ENCODE data around the gene HOXA13.

The HOXA13 gene

DNA sequence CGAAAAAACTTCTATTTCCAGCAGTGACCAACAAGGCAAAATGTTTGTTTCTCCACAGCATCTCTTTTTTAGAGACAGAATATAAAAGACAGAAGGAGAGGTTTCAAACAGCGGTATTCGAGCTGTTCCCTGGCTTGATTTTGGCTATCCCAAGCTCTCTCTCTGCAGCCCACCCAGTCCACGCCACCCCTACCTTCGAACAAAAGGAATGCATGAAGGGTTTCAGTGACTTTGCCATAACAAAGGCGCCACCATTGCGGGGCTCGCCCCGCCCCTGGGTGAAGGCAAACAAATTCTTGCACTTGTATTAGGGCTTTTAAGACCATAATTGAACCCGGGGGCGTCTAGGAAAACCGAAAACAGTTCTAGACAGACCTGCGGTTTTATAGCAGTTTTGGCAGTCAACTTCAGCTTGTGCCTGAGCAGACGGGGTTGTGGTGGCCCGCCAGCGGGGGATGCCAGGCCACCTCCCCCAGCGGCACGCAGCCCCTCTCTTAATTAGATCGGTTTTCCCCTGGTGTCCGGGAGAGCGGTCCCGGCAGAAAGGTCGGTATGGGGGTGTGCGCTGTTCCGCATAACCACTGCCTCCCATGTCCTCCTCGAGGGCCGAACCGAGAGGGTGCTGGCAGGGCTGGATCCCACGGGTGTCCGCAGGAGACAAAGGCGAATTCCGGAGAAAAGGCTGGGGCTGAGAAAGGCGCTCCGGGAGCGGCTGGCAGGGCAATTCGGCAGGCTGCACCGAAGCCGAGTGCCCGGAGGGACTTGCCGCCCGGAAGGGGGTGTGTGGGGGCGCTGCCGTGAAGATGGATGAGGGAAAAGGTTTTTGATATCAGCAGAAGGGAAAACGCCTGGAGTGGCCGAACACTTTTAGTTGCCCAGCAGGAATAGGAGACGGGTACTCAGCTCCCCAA is 12.2 kb downstream of the HOXA13 start:
- H3K4ac ChIP-seq (ENCODE audit: low read depth, low read length), result no peak overlapping the region
- H2BK120ac ChIP-seq (ENCODE audit: low read depth, low read length), result no peak overlapping the region
- no peak overlapping the region for H2AK5ac ChIP-seq (ENCODE audit: low read length)
- no peak for DNase-seq
- no peak overlapping the region for H3K4me3 ChIP-seq (ENCODE audit: low read length)
- no peak overlapping the region for H3K56ac ChIP-seq (ENCODE audit: low read length)
- peak overlapping the region; percentile 48 for H3K23ac ChIP-seq (ENCODE audit: low read length)
- peaks cover 90% of the 10 kb centered on the region for H3K27me3 ChIP-seq (ENCODE audit: insufficient read depth, low read length, poor library complexity)
- no peaks in the 10 kb centered on the region for H3K36me3 ChIP-seq (ENCODE audit: control insufficient read depth, insufficient read depth, low read length)
- no peak overlapping the region for H2BK15ac ChIP-seq (replicated peaks; ENCODE audit: low read depth)
- no peaks in the 10 kb centered on the region for H3K79me1 ChIP-seq (ENCODE audit: low read length)
- no peak overlapping the region for H3K18ac ChIP-seq (ENCODE audit: low read length)
- no peaks in the 10 kb centered on the region for H3K4me1 ChIP-seq (ENCODE audit: control insufficient read depth, low read depth, low read length)
- no peaks in the 10 kb centered on the region for H3K79me2 ChIP-seq (ENCODE audit: control insufficient read depth, insufficient read depth, low read length)
- H4K8ac ChIP-seq (ENCODE audit: low read depth, low read length), result no peak overlapping the region
- no peak overlapping the region for H4K5ac ChIP-seq (ENCODE audit: low read length)
- WGBS (ENCODE audit: extremely low coverage, insufficient coverage, low lambda C conversion rate), result no CpG with 5 or more reads among the region's 46 CpGs
- no peak overlapping the region for H2BK5ac ChIP-seq (ENCODE audit: low read length)
- no peak overlapping the region for H3K9ac ChIP-seq (ENCODE audit: low read length)
- peak overlapping the region; percentile 54 for H3K4me2 ChIP-seq (ENCODE audit: low read length)
- no peak overlapping the region for H3K27ac ChIP-seq (ENCODE audit: low read depth, low read length)

DNA sequence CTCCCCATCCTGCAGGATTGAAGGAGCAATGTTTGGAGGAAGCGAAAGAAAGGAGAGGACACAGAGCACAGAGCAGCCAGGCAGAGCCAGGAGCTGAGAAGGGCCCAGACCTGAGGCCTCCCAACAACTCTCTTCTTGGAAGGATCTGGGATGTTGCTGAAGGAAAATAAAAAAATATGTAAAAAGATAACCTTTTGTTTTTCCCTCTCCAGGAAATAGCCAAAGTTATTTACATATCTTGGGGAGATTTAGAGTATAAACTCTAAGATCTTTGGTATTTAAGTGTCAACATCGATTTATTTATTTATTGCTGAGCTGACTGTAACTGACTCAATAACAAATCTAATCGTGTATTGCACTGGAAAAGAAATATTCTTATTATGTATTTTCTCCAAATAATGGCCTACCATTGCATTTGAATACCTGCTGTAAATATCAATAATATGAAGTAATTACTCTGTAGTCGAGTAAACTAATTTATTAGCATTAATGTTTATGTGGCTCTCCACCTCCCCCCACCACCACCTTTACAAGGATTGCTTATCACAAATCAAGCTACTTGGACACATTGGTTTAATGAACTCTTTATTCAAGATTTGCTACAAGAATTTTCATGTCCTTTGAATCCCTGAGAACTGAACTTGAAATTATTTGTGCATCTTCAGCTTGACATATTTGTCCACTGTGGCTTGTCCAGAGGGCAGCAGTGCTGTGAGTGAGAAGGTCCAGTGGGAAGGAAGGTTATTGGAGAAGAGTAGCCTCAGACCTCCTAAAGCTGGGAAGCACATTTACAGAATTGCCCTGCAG is 13.0 kb downstream of the HOXA13 start:
- Histone ChIP-seq H3K27me3 (ENCODE audit: insufficient read depth, low read length, poor library complexity) (peaks cover 90% of the 10 kb centered on the region), H3K4me2 (ENCODE audit: low read length) (no peak overlapping the region), H3K23ac (ENCODE audit: low read length) (no peak overlapping the region), H3K79me1 (ENCODE audit: low read length) (no peaks in the 10 kb centered on the region), H3K4me3 (ENCODE audit: low read length) (no peak overlapping the region), H2BK5ac (ENCODE audit: low read length) (no peak overlapping the region), H4K8ac (ENCODE audit: low read depth, low read length) (no peak overlapping the region), H2BK15ac (replicated peaks; ENCODE audit: low read depth) (no peak overlapping the region), H3K9ac (ENCODE audit: low read length) (no peak overlapping the region), H3K4ac (ENCODE audit: low read depth, low read length) (no peak overlapping the region), H4K5ac (ENCODE audit: low read length) (no peak overlapping the region), H3K36me3 (ENCODE audit: control insufficient read depth, insufficient read depth, low read length) (no peaks in the 10 kb centered on the region), H3K4me1 (ENCODE audit: control insufficient read depth, low read depth, low read length) (no peaks in the 10 kb centered on the region), H3K79me2 (ENCODE audit: control insufficient read depth, insufficient read depth, low read length) (no peaks in the 10 kb centered on the region), H3K18ac (ENCODE audit: low read length) (no peak overlapping the region), H3K27ac (ENCODE audit: low read depth, low read length) (no peak overlapping the region), H2BK120ac (ENCODE audit: low read depth, low read length) (no peak overlapping the region), H2AK5ac (ENCODE audit: low read length) (no peak overlapping the region), H3K56ac (ENCODE audit: low read length) (no peak overlapping the region)
- no peak for DNase-seq
- WGBS (ENCODE audit: extremely low coverage, insufficient coverage, low lambda C conversion rate), result no CpG with 5 or more reads among the region's 4 CpGs

DNA sequence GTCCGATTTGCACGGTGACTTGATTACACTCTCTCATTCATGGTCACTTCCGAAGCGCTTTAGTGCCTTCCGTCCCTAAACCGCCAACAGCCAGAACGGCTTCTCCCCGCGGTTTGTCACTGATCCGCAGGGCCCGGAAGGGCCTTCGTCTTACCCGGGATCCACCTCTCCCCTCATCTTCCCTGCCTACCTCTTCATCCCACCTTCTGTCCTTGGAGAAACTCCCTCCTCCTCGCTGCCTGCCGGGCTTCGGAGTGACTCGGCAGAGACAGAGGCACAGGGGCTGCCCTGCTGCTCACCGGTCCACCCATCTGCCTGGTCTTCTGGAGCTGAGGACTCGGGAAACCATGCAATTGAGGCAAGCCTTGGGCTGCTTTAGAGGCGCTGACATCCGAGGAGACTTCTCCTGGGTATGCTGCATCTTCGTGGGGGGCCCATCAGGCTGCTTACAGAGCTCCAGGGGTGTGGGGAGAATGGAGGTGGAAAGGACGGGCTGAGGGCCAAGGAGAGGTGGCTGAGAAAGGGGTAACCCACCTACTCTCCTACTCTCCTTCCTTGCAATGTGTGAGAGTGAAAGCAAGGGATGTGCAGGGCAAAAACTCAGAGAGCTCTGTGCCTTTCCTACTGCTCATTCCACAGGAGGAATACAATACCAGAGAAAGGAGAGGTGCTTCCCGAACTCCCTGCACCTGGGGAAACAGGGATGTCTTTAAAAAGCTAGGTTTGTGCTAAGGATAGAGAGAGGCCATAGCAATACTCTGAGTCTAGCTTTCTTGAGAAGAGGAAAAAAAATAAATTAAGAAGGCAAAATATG is 13.8 kb downstream of the HOXA13 start:
- no peak for DNase-seq
- H4K8ac ChIP-seq (ENCODE audit: low read depth, low read length), result no peak overlapping the region
- H3K27me3 ChIP-seq (ENCODE audit: insufficient read depth, low read length, poor library complexity), result peaks cover 87% of the 10 kb centered on the region
- H3K36me3 ChIP-seq (ENCODE audit: control insufficient read depth, insufficient read depth, low read length), result no peaks in the 10 kb centered on the region
- no peak overlapping the region for H2BK15ac ChIP-seq (replicated peaks; ENCODE audit: low read depth)
- no peak overlapping the region for H3K27ac ChIP-seq (ENCODE audit: low read depth, low read length)
- H3K4me1 ChIP-seq (ENCODE audit: control insufficient read depth, low read depth, low read length), result no peaks in the 10 kb centered on the region
- H3K79me2 ChIP-seq (ENCODE audit: control insufficient read depth, insufficient read depth, low read length), result no peaks in the 10 kb centered on the region
- peak overlapping the region; percentile 43 for H3K4me2 ChIP-seq (ENCODE audit: low read length)
- H3K23ac ChIP-seq (ENCODE audit: low read length), result no peak overlapping the region
- no peak overlapping the region for H3K4me3 ChIP-seq (ENCODE audit: low read length)
- no peaks in the 10 kb centered on the region for H3K79me1 ChIP-seq (ENCODE audit: low read length)
- H3K4ac ChIP-seq (ENCODE audit: low read depth, low read length), result no peak overlapping the region
- no peak overlapping the region for H2AK5ac ChIP-seq (ENCODE audit: low read length)
- H4K5ac ChIP-seq (ENCODE audit: low read length), result no peak overlapping the region
- WGBS (ENCODE audit: extremely low coverage, insufficient coverage, low lambda C conversion rate), result no CpG with 5 or more reads among the region's 24 CpGs
- peak overlapping the region; percentile 22 for H3K56ac ChIP-seq (ENCODE audit: low read length)
- no peak overlapping the region for H2BK5ac ChIP-seq (ENCODE audit: low read length)
- no peak overlapping the region for H3K9ac ChIP-seq (ENCODE audit: low read length)
- H3K18ac ChIP-seq (ENCODE audit: low read length), result no peak overlapping the region
- no peak overlapping the region for H2BK120ac ChIP-seq (ENCODE audit: low read depth, low read length)

DNA sequence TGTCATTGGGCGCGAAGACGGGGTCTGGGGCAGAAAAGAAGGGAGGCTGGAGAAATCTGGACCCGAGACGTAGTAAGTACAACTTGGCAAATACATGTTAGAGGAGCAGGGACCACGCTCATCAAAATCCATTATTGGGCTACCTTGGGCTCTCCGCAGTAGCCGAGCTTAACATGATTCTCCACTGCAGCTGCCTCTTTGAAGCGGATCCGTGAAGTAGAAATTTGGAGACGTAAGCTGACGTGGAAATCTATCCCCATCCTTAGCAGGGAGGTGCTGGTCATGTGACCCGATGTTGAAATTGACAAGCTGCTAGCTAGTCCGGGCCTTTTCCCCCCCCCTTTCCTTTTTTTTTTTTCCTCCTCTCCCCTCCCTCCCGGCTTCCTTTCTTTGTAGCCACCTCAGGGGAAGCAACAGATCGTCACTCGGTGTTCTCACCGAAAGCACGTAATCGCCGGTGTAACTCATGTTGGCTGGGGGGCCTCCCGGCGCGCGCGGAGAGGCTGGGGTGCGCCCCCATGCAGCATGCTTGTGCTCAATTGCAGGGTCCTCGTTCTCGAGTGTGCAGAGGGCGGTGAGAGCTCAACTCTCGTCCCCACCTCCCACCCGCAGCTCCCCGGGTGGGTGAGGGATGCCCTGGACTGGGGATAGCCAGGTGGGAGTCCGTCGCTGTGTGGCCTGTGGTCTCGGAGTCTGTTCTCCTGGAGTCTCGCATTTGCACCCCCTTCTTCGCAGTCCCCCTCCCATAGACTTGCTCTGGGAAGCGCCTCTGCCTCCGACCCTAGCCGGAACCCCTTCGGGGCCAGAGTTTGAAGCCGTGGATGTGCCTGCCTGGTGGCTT is 14.7 kb downstream of the HOXA13 start, which contains the start of gene HOXA11:
TSS of gene HOXA11 (minus strand) at position 220 of the 841 bp plus-strand sequence. CDS start at position 132, 88 bp downstream.
- Histone ChIP-seq H2BK15ac (replicated peaks; ENCODE audit: low read depth) (no peak within 1 kb of the TSS), H3K4me1 (ENCODE audit: control insufficient read depth, low read depth, low read length) (no peaks in the 10 kb centered on the region), H3K4me3 (ENCODE audit: low read length) (no peak within 1 kb of the TSS), H4K8ac (ENCODE audit: low read depth, low read length) (no peak within 1 kb of the TSS), H3K79me1 (ENCODE audit: low read length) (no peaks in the 10 kb centered on the region), H3K9ac (ENCODE audit: low read length) (peak within 1 kb of the TSS; percentile 34), H3K36me3 (ENCODE audit: control insufficient read depth, insufficient read depth, low read length) (no peaks in the 10 kb centered on the region), H3K27ac (ENCODE audit: low read depth, low read length) (no peak within 1 kb of the TSS), H2BK120ac (ENCODE audit: low read depth, low read length) (no peak within 1 kb of the TSS), H3K56ac (ENCODE audit: low read length) (peak within 1 kb of the TSS; percentile 22), H2AK5ac (ENCODE audit: low read length) (no peak within 1 kb of the TSS), H3K23ac (ENCODE audit: low read length) (no peak within 1 kb of the TSS), H2BK5ac (ENCODE audit: low read length) (no peak within 1 kb of the TSS), H3K27me3 (ENCODE audit: insufficient read depth, low read length, poor library complexity) (peaks cover 86% of the 10 kb centered on the region), H3K79me2 (ENCODE audit: control insufficient read depth, insufficient read depth, low read length) (no peaks in the 10 kb centered on the region), H4K5ac (ENCODE audit: low read length) (no peak within 1 kb of the TSS), H3K4ac (ENCODE audit: low read depth, low read length) (no peak within 1 kb of the TSS), H3K4me2 (ENCODE audit: low read length) (peak within 1 kb of the TSS; percentile 55), H3K18ac (ENCODE audit: low read length) (peak within 1 kb of the TSS; percentile 19)
- WGBS (ENCODE audit: extremely low coverage, insufficient coverage, low lambda C conversion rate), result no CpG with 5 or more reads among the region's 43 CpGs
- DNase-seq, result peak; percentile 85
